GM15510 (cell line): Measurements from ENCODE around the gene SLC38A5.

Experiments used
- POLR2A ChIP-seq: IDR thresholded peaks from 3 replicates; pipeline ENCODE4 v1.6.1; 2011; ENCODE audit warnings: borderline replicate concordance; ENCODE audit not compliant: insufficient read length; ENCODE audit errors: extremely low read depth

SLC38A5 gene

DNA sequence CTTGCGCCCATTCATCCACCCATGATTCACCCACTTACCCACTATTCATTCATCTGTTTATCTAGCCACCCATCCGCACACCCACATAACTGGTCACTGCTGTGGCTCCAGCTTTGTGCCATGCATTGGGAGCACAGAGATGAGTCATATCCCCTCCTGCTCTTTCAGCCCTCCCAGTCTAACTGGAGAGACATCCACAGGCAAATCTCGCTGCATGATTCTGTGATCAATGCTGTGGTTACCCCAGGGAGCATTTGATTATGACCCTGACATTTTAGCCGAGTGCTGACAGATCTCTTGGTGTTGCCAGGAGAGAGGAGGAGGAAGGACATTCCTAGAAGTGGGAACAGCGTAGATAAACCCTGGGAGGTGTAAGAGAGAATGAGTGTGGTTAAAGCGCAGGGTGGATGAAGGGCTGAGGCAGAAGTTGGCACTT is 28.3 kb upstream of the SLC38A5 start:
- TF ChIP-seq POLR2A = no peak

DNA sequence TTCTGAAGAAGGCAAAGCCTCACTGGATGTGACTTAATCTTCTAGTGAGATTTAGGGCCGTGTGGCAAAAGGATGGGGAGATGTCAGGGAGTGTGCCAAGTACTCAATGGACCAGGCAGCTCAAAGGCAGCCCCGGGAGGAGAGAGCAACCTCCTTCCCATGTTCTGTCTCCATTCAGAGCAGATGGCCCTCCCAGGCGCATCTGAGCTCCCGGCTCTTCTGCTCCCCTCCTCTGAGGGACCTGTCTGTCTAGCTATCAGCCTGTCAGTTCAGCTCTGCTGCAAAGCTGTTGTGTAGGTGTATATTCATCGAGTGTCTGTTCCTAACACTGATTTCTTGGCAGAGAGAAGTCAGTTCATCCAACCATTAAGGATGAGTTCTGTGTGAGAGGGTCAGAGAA is 27.8 kb upstream of the SLC38A5 start:
- no peak for TF ChIP-seq POLR2A

GRCh38 chrX:48496660-48497059 is 26.6 kb upstream of the SLC38A5 start:
- no peak for TF ChIP-seq POLR2A

- TF ChIP-seq POLR2A = no peak
Observed at GRCh38 chrX:48493890-48494364, 23.9 kb upstream of the SLC38A5 start.

DNA sequence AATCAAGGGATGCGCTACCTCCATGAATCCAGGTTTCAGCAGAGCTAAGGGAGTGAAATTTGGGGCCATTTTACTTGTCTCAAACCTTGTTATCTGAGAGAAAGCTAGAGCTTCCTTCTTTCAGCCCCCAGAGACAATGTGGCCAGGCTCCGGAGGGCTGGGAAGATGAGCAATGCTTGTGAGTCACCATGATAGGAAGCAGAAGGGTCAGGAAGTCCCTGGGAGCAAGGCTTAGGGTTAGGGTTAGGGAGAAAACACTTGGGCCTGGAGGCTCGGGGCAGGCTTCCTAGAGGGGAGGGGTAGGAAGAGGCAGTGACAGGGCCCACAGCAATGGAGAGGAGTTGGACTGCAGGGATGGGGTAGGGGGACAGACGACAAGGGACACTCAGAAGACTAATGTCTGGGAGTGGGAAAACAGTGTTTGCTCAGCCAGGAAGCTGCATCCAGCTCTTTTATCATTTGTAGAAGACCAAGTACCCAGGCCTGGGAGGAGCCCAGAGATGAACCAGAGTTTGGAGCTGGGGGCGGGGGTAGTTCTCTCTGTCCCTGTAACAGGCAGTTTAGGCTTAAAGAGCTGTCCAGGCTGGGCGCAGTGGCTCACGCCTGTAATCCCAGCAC is 22.3 kb upstream of the SLC38A5 start:
- TF ChIP-seq POLR2A = no peak

DNA sequence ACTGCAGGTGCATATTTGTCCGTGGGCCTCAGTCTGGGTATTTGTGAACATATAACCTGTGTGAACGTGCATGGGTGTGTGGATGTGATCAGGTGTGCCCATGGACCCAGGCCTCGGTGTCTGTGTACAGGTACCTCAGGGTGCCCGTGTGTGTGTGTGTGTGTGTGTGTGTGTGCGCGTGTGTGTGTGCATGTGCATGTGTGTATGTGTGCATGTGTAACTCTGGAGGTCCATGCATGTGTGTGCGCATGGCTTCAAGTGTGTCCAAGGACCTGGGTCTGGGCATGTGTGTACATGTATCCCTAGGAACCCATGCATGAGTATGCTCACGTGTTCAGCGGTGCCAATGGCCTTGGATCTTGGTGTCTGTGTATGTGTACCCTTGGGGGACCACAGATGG is 21.7 kb upstream of the SLC38A5 start:
- no peak for TF ChIP-seq POLR2A

DNA sequence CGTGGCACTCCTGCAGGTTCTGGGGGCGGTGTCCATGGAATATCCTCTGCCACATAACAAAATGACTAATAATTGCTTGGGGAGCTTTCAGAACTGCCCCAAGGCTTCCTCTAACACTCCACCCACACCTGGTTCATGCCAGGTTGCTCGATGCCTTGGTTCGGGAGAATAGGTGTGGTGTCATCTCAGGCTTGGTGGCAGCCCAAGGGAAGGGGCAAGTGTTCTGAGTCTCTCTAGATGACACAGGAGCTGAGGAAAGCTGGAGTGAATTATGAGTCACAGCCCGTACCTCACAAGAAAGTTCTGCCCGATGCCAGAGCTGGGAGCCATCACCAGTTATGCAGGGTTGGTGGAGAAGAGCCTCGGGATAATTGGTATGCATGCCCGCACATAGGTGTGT is 20.6 kb upstream of the SLC38A5 start:
- TF ChIP-seq POLR2A = no peak

DNA sequence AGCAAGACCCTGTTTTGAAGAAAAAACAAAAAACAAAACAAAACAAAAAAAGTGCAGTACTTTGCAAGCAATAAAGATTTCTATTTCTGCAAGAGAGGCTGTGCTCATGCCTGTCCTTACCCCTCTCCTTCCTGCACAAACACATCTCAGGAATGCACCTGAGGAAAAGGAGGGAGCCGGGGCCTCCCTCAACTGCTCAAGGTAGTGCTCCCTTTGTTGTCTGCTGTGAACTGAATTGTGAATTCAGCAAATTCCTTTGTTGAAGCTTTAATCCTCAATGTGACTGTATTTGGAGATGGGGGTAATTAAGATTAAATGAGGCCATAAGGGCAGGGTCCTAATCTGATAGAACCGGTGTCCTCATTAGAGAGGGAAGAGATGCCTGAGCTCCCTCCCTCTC is 19.8 kb upstream of the SLC38A5 start:
- TF ChIP-seq POLR2A = no peak

DNA sequence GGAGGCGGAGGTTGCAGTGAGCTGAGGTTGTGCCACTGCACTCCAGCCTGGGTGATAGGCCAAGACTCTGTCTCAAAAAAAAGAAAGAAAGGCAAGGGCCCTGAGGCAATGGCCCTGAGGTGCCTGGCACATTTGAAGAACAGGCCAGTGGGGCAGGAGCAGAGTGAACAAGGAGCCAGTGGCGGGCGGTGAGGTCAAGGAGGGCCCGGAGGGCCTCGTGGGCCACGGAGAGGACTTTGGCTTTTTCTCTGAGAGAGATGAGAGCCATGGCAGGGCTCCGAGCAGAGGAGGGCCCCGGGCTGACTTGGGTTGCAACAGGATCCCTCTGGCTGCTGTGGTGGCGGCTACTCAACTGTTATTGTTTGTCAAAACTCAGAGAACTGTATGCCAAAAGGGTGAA is 19.2 kb upstream of the SLC38A5 start:
- TF ChIP-seq POLR2A = no peak

DNA sequence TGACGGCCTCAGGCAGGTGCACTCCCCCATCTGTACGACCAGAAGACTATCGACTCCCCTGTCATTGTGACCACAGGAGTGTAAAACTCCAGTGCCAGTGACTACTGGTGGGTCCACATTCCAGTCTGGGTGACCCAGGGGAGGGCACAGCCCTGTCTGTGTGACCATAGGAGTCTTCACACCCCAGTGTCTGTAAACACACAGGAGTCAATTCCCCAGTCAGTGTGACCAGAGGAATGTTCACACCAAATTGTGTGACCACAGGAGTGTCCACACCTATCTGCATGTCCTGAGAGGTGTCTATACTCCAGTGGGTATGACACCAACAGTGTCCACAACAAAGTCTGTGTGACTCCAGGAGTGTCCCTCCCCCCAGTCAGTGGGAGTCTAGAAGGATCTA is 18.0 kb upstream of the SLC38A5 start:
- no peak for TF ChIP-seq POLR2A

DNA sequence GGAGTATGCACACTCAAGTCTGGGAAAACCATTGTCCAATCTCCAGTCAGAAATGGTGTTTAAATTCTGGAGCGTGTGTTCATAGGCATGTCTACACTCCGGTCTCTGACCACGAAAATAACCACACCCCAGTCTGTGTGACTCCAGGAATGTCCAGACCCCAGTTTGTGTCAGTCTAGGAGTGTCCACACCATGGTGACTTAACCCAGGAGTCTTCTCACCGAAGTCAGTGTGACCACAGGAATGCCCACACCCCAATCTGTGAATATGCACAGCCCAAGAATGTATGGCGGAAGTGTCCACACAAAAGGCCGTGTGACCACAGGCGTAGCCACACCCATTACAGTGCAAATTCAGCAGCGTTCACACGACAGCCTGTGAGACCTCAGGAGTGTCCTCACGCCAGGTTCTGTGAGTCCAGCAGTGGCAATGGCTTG is 17.3 kb upstream of the SLC38A5 start:
- TF ChIP-seq POLR2A = no peak

DNA sequence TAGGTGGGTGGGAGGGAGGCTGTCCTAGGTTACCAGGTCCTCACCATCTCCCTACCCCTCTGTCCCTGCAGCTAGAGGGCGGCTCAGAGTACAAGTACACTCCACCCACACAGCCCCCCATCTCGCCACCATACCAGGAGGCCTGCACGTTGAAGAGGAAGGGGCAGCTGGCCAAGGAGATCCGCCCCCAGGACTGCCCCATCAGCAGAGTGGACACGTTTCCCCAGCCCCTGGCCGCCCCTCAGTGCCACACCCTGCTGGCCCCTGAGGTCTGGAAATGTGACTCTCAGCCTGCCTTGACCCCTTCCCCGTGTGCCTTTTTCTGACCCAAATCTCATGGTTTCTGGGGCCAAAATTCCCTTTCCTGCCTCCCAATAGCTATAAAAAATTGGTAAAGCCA is 12.5 kb upstream of the SLC38A5 start:
- TF ChIP-seq POLR2A = no peak

DNA sequence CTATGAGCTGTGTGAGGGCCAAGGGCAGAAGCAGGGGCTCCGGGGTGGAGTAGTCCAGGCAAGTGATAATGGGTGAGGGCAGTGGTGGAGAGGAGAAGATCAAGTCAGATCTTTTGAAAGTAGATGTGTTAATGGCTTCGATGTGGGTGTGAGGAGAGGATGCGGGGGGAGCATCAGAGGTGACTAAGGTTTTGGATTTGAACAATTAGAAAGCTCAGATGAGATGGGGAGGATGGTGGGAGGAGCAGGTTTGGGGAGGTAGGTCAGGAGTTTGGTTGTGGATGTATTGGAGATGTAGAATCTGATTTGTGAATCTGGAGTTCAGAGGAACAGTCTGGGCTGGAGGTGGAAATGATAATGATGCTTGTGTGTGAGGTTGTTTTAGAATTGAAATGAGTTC is 10.5 kb upstream of the SLC38A5 start:
- no peak for TF ChIP-seq POLR2A

DNA sequence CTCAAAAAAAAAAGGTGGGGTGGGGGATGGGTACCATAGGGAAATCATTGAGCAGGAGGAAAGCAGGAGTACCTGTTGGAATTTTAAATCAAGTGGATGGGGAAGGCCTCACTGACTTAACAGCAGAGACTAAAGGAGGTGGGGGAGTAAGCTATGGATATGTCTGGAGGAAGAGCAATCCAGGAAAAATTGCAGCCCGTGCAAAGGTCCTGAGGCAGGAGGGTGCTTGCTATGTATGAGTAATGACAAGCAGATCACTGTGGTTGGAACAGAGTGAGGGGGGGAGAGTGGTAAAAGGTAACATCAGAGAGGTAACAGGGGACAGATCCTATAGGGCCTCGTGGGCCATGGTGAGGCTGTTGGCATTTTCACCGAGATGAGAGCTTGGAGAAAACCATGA is 10.1 kb upstream of the SLC38A5 start:
- no peak for TF ChIP-seq POLR2A

GRCh38 chrX:48478806-48479205 is 8.7 kb upstream of the SLC38A5 start:
- no peak for TF ChIP-seq POLR2A

GRCh38 chrX:48477960-48478755 is 8.1 kb upstream of the SLC38A5 start:
- TF ChIP-seq POLR2A = no peak
